T-helper 9 cell (primary cell): Measurements from ENCODE around the gene FAHD2A.
"Not testable (repeated sequence)": the region's sequence is repeated elsewhere in the genome, so short reads cannot be mapped to it uniquely, and the experiment has no call there.

Experiments used
- DNase-seq: peaks from one replicate; pipeline ENCODE4 v3.0.0-alpha.2; 2020

The FAHD2A gene

DNA sequence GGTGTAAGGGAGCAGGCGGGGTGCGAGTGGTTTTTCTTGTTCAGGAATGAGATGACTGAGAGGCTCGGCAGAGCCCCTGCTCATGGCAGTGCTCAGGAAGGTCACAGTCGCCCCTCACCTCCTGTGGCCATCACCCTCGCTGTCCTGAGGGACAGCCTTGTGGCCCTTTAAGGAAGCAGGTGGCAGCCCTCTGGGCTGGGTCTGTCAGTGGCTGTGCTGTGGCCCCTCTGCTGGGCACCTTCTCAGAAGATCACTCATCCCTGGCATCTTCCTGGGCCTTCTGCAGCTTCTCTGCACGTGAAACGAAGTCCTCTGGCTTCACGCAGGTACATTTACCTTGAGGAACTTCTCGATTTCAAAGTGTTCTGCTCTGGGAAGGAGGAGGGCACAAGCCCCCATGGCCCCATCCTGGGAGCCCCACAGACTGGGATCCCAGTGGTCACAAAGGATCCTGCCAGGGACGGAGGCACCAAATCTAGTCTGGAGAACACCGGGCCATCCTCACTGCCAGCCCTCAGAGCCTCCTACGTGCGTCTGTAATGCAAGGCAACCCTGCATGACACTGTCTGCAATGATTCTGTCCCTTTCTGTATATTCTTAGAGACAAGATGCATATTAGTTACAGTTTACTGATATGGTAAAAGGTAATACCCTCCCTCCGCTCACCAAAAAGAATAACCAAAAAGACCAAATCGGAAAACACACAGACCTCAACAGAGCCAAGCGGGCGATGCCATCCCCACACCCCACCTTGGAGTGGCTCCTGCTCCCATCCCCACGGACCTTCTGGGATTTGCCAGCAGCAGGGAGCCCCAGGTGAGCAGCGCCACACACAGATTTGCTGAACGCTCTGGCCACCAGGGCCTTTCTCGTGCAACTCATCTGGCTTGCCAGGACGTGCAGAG, 25.9 kb upstream of the FAHD2A start:
- DNase-seq: no peak

GRCh38 chr2:95377216-95378123, 25.0 kb upstream of the FAHD2A start:
- DNase-seq: no peak

- not testable (repeated sequence) for DNase-seq
Measured at GRCh38 chr2:95378281-95378680, 24.2 kb upstream of the FAHD2A start.

DNA sequence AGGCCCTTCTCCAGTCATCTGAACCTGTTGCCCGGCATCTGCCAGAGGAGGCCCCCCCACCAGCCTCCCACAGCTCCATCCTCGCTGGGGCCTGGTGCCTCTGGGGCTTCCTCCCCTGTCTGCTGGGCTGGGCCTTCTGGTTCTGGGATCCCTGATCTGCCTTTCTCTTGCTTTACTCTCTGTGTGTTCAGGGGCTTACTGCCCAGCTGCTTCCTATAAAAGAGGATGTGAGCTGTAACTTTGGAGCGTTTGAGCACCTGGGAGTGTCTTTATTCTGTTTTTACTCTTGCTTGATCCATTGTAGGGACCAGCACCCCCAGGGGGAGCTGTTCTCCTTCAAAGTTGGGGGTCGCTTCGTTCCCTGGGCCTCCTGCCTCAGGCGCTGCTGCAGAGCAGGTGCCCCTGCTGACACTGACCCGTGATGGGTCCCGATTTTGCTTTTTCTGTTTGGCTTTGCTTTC, 23.1 kb upstream of the FAHD2A start:
- DNase-seq: no peak

GRCh38 chr2:95380280-95380679, 22.2 kb upstream of the FAHD2A start:
- no peak for DNase-seq

- DNase-seq: no peak
Measured at GRCh38 chr2:95380731-95381130, 21.8 kb upstream of the FAHD2A start.

DNA sequence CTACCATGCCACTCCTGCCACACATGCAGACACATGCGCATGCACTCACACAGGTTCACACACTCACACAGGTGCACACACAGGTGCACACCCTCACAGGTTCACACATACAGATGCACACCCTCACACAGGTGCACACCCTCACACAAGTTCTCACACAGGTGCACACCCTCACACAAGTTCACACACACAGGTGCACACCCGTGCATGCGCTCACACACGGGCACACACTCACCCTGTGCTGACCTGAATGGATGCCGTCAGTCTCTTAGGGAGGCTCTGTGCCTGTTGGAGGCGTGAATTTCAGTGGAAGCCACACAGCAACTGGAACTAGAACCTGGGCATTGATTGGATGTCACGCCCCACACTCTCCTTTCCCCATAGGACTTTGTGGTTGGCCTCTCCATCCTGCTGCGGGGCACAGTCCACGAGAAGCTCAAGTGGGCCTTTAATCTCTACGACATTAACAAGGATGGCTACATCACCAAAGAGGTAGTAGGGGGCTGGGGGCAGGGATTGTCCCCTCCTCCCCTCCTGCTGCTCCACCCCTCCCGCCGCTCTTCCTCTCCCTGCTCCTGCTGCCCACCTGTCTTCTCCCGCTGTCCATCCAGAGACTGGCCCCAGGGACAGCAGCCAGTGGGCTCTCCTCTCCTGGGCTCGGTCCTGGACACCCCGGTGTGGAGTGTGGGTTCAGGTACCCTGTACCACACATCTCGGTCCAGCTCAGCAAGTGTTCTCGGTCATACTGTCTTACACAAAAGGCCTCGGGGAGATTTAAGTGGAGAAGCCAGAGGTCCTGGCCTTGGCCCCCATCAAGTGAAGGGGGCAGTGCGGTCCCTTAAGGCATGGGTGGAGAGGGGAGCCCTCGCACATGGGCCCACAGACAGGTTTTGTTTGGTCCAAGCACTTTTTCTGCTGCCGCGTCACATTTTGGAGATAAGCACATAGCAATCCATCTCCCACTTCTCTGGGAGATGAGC, 21.0 kb upstream of the FAHD2A start:
- no peak for DNase-seq

- DNase-seq: no peak
Measured at GRCh38 chr2:95382192-95382591, 20.3 kb upstream of the FAHD2A start.

DNA sequence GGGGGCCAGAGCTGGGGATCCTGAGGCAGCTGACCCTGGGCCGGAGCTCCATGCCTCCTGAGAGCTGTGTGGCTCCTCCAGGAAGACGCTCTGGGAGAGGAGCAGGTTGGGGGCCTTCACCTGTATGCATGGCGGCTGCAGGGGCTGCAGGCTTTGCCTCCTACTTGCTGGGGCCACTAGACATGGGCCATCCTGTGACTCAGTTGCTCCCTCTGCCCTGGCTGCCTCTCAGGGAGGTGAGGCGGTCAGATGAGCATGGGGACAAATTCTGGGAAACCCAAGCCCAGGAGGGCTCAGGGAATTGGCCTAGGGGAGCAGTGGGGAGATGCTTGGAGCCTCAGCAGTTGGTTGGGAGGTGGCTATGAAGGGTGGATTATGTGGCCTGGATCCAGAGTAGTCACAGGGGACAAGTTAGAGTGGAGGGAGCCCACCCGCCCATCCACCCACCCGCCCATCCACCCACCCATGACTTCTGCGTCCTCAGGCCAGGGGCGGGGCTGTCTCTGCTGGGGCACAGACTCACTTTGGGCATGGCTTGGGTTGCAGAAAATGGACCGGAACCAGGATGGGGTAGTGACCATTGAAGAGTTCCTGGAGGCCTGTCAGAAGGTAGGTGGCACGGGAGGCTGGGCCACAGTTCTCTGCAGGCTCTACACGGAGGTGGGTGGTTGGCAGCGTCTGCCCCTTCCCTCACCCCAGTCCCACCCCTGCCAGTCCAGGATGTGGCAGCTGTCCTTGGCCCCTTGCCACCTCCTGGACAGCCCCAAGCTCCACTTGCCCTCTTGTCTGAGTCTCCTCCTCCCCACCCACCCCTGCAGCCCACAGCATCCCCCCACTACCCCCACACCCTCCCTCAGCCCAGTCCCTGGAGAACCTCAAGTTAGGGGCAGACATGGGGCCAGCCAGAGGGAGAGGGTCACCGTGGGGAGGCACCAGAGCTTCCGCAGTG, 19.5 kb upstream of the FAHD2A start:
- no peak for DNase-seq

GRCh38 chr2:95383635-95384027, 18.9 kb upstream of the FAHD2A start:
- DNase-seq: no peak

- DNase-seq: no peak
Measured at GRCh38 chr2:95384854-95385569, 17.5 kb upstream of the FAHD2A start.

DNA sequence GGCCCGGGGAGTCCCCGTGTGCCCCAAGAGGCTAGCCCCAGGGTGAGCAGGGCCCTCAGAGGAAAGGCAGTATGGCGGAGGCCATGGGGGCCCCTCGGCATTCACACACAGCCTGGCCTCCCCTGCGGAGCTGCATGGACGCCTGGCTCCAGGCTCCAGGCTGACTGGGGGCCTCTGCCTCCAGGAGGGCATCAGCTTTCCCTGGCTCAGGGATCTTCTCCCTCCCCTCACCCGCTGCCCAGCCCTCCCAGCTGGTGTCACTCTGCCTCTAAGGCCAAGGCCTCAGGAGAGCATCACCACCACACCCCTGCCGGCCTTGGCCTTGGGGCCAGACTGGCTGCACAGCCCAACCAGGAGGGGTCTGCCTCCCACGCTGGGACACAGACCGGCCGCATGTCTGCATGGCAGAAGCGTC, 16.9 kb upstream of the FAHD2A start:
- DNase-seq: no peak

DNA sequence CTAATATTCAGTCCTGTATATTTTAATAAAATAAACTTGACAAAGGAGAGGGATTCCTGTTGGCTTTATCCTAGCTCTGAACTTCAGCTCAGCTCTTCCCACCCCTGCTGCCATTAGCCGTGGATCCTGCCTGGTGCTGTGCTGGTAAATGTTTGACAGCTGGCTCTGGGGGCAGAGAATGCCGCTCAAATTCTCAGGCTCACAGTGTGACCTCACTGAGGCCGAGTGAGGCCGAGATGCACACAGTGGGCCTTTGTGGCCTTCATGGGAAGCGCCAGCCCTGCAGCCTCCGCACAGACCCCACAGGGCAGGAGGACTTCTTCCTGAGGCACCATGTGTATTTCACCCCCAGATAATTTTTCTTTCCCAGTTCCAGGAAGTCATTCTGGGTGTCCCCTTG, 16.5 kb upstream of the FAHD2A start:
- no peak for DNase-seq

DNA sequence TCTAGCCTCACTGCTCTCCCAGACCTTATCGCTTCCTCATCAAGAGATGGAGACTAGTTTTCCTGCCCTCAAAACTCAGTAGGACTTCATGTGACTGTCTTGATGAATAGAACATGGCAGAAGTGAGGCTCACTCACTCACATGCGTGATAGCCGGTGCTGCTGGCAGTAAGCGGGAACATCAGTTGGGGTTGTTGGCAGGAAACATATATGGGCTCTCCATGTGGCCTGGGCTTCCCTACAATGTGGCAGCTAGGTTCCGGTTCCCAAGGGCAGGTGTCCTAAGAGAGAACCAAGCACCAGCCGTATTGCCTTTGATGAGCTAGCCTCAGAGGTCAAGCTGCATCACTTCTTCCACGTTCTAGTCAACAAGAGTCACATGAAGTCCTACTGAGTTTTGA, 15.2 kb upstream of the FAHD2A start:
- DNase-seq: no peak

- no peak for DNase-seq
Measured at GRCh38 chr2:95388091-95388692, 14.3 kb upstream of the FAHD2A start.

GRCh38 chr2:95388856-95389244, 13.7 kb upstream of the FAHD2A start:
- no peak for DNase-seq

DNA sequence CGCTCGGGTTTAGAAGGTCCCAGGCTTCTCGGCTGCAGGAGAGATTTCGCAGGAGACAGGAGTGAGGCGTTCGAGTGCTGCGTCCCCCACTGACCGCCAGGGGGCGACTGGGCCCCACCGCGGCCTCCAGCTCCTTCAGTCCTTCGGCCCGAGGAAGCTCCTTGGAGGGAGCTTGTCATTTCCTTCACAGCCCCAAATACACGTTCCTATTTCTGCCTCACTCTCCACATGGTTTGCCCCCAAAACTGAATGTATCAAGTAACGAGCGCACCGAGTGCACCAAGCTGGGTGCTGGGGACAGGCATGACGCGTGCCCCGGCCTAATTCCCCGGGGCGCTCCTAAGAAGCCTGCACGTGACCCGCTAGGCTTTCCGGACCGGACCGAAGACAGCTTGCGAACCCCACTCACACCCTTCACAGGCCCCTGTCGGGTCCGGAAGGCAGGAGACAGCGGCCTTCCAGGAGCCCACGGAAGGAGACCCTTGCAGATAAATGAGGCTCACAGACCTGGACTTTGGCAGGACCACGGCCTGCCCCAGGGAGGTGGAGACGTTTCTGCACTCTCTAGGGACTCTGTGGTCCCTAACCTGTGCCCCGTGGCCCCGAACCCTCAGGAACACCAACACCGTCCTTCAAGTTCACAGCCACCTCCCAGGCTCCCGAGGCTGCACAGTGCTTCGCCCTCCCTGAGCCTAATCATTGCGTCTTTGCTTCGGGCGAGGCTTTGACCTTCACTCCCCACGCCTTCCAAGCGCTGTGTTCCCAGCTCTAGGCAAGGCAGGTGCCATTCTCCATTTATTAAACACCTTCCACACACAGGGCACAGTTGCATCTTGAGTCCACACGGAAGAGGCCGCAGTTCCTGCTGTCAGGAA, 13.0 kb upstream of the FAHD2A start:
- peak; percentile 14 for DNase-seq

- no peak for DNase-seq
Measured at GRCh38 chr2:95390272-95390880, 12.1 kb upstream of the FAHD2A start.
